ENCODE measurements around the gene PCDHA13. TPM values are rescaled to one million over a fixed set of nuclear protein-coding genes. Genes with fewer than 3 reads are reported as not detected.
"Not testable (repeated sequence)": the region's sequence is repeated elsewhere in the genome, so short reads cannot be mapped to it uniquely, and the experiment has no call there.

The PCDHA13 gene
- total and polyA plus RNA-seq, 10 of the 15 experiments (the other 5 are each of a cell fraction or from before 2014, with no cell fraction given), result not detected

GRCh38 chr5:140875085-140876065, 6.5 kb upstream of the PCDHA13 start, which contains the start of gene PCDHA12:
PCDHA12 (plus strand) TSS chr5:140875308; CDS start chr5:140875473, 165 bp downstream.
- intact Hi-C loops (cut with micrococcal nuclease; ENCODE audit: unreplicated experiment) (no loop called here), in situ Hi-C loops (cut with MboI) (no loop called here)
- DNase-seq (ENCODE audit: low read depth, low spot score) (no peak), FAIRE-seq (no peak), ATAC-seq (no peak)
- no peak within 1 kb of the TSS for H3K4me3 ChIP-seq
- ChIA-PET POLR2A (no interaction called here), SMC1A (ENCODE audit: uncharacterized antibody, unreplicated experiment) (no interaction called here), RAD21 (ENCODE audit: unreplicated experiment) (no interaction called here), CTCF (no interaction called here)
- H3K4me1 ChIP-seq (ENCODE audit: control insufficient read depth, insufficient read depth, low read length), result no peaks in the 10 kb centered on the region
- TF ChIP-seq TCF7 (IDR thresholded peaks at IDR 0.05; ENCODE audit: borderline replicate concordance), result no peak
- no peak for TF ChIP-seq JUNB (IDR thresholded peaks at IDR 0.05)
- TF ChIP-seq PKNOX1 (IDR thresholded peaks at IDR 0.05), result no peak
- TF ChIP-seq NRF1 (conservative IDR thresholded peaks at IDR 0.05; ENCODE audit: low read depth, low read length), result no peak
- no peak for TF ChIP-seq TCF3 (IDR thresholded peaks at IDR 0.05; ENCODE audit: borderline replicate concordance, insufficient read depth, low read depth, low read length)
- no peak for TF ChIP-seq RBBP5 (conservative IDR thresholded peaks at IDR 0.05)
- no peaks in the 10 kb centered on the region for H3K79me2 ChIP-seq (ENCODE audit: control insufficient read depth, insufficient read depth, low read length)
- H4K20me1 ChIP-seq (ENCODE audit: control insufficient read depth, insufficient read depth), result no peaks in the 10 kb centered on the region
- H2AFZ ChIP-seq (ENCODE audit: control insufficient read depth, low read depth, low read length), result no peak within 1 kb of the TSS
- no TSS peak for BruUV-seq (replicated peaks)
- 58% methylated on average over 45 of the region's 47 CpGs for whole genome bisulfite sequencing (ENCODE audit: insufficient coverage, insufficient replicate concordance, low lambda C conversion rate, missing lambda C conversion rate)
- H3K27me3 ChIP-seq (replicated peaks in 1 of 2; ENCODE audit: control insufficient read depth in 2 of 2, insufficient read depth in 2 of 2, low read length in 1 of 2), result no peaks in the 10 kb centered on the region
- H3K4me2 ChIP-seq (ENCODE audit: control insufficient read depth, insufficient read depth), result no peak within 1 kb of the TSS
- no peaks in the 10 kb centered on the region for H3K36me3 ChIP-seq (ENCODE audit: control insufficient read depth in 2 of 2, insufficient read depth in 2 of 2, low read length in 1 of 2)
- H3K27ac ChIP-seq (ENCODE audit: control insufficient read depth, insufficient read depth), result no peak within 1 kb of the TSS
- no peak within 1 kb of the TSS for H3K9ac ChIP-seq (ENCODE audit: control insufficient read depth, insufficient read depth, low read length)
- H3K9me3 ChIP-seq (replicated peaks; ENCODE audit: control insufficient read depth, insufficient read depth, low read length), result no peaks in the 10 kb centered on the region; the same call in 2 of the 3 replicates

- H4K20me1 ChIP-seq (ENCODE audit: control insufficient read depth, insufficient read depth); ATAC-seq; intact Hi-C loops (cut with micrococcal nuclease; ENCODE audit: unreplicated experiment); H3K9me3 ChIP-seq (replicated peaks; ENCODE audit: control insufficient read depth, insufficient read depth, low read length); H3K79me2 ChIP-seq (ENCODE audit: control insufficient read depth, insufficient read depth, low read length); FAIRE-seq; in situ Hi-C loops (cut with MboI); DNase-seq (ENCODE audit: low read depth, low spot score); H3K27ac ChIP-seq (ENCODE audit: control insufficient read depth, insufficient read depth); RAD21 ChIA-PET (ENCODE audit: unreplicated experiment); H3K27me3 ChIP-seq (replicated peaks in 1 of 2; ENCODE audit: control insufficient read depth in 2 of 2, insufficient read depth in 2 of 2, low read length in 1 of 2); SMC1A ChIA-PET (ENCODE audit: uncharacterized antibody, unreplicated experiment); H2AFZ ChIP-seq (ENCODE audit: control insufficient read depth, low read depth, low read length); CTCF ChIA-PET; H3K36me3 ChIP-seq (ENCODE audit: control insufficient read depth in 2 of 2, insufficient read depth in 2 of 2, low read length in 1 of 2); H3K4me3 ChIP-seq; POLR2A ChIA-PET; BruUV-seq (replicated peaks); H3K9ac ChIP-seq (ENCODE audit: control insufficient read depth, insufficient read depth, low read length); H3K4me1 ChIP-seq (ENCODE audit: control insufficient read depth, insufficient read depth, low read length); H3K4me2 ChIP-seq (ENCODE audit: control insufficient read depth, insufficient read depth): not testable (repeated sequence)
- 84% methylated on average over 41 of the region's 80 CpGs for WGBS (ENCODE audit: insufficient coverage, insufficient replicate concordance, low lambda C conversion rate, missing lambda C conversion rate)
Measured at GRCh38 chr5:140876541-140877261, 5.2 kb upstream of the PCDHA13 start.
